NCI-H128 (cell line): Measurements from ENCODE around the gene NUDT22.

Experiments used
- DNase-seq: peaks from one replicate; lab custom pipeline; 2025; ENCODE audit not compliant: unreplicated experiment; lab: John Stamatoyannopoulos, UW

NUDT22 gene

GRCh38 chr11:64253481-64253880, 27.4 kb downstream of the NUDT22 start:
- no peak for DNase-seq

- no peak for DNase-seq
Measured at GRCh38 chr11:64254326-64254725, 28.3 kb downstream of the NUDT22 start.

GRCh38 chr11:64255135-64256128, 29.4 kb downstream of the NUDT22 start:
- DNase-seq = no peak

GRCh38 chr11:64256300-64256699, 30.2 kb downstream of the NUDT22 start:
- DNase-seq = no peak

GRCh38 chr11:64258356-64258755, 32.3 kb downstream of the NUDT22 start:
- DNase-seq = no peak

GRCh38 chr11:64258946-64259532, 33.0 kb downstream of the NUDT22 start:
- no peak for DNase-seq

- no peak for DNase-seq
Measured at GRCh38 chr11:64259533-64260067, 33.5 kb downstream of the NUDT22 start.

GRCh38 chr11:64260147-64260708, 34.2 kb downstream of the NUDT22 start:
- DNase-seq = no peak

GRCh38 chr11:64261556-64262080, 35.5 kb downstream of the NUDT22 start:
- no peak for DNase-seq

GRCh38 chr11:64262271-64263002, 36.4 kb downstream of the NUDT22 start:
- DNase-seq = no peak

- no peak for DNase-seq
Measured at GRCh38 chr11:64263021-64263946, 37.2 kb downstream of the NUDT22 start.

- no peak for DNase-seq
Measured at GRCh38 chr11:64263947-64264317, 37.9 kb downstream of the NUDT22 start.

GRCh38 chr11:64264371-64264852, 38.3 kb downstream of the NUDT22 start:
- DNase-seq = no peak

- DNase-seq = no peak
Measured at GRCh38 chr11:64265176-64266160, 39.4 kb downstream of the NUDT22 start.

- DNase-seq = no peak
Measured at GRCh38 chr11:64266339-64266738, 40.3 kb downstream of the NUDT22 start.

- no peak for DNase-seq
Measured at GRCh38 chr11:64267207-64267945, 41.3 kb downstream of the NUDT22 start.

- DNase-seq = no peak
Measured at GRCh38 chr11:64268025-64268892, 42.2 kb downstream of the NUDT22 start.
